GM18870 (cell line): ENCODE results near the gene NANOS1.

Source experiments
- ATAC-seq: cut with Tn5 transposase; IDR thresholded peaks from one replicate; pipeline ENCODE4 v1.9.1; 2021; ENCODE audit warnings: moderate library complexity; ENCODE audit not compliant: unreplicated experiment

The NANOS1 gene, protein sequence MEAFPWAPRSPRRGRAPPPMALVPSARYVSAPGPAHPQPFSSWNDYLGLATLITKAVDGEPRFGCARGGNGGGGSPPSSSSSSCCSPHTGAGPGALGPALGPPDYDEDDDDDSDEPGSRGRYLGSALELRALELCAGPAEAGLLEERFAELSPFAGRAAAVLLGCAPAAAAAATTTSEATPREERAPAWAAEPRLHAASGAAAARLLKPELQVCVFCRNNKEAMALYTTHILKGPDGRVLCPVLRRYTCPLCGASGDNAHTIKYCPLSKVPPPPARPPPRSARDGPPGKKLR

DNA sequence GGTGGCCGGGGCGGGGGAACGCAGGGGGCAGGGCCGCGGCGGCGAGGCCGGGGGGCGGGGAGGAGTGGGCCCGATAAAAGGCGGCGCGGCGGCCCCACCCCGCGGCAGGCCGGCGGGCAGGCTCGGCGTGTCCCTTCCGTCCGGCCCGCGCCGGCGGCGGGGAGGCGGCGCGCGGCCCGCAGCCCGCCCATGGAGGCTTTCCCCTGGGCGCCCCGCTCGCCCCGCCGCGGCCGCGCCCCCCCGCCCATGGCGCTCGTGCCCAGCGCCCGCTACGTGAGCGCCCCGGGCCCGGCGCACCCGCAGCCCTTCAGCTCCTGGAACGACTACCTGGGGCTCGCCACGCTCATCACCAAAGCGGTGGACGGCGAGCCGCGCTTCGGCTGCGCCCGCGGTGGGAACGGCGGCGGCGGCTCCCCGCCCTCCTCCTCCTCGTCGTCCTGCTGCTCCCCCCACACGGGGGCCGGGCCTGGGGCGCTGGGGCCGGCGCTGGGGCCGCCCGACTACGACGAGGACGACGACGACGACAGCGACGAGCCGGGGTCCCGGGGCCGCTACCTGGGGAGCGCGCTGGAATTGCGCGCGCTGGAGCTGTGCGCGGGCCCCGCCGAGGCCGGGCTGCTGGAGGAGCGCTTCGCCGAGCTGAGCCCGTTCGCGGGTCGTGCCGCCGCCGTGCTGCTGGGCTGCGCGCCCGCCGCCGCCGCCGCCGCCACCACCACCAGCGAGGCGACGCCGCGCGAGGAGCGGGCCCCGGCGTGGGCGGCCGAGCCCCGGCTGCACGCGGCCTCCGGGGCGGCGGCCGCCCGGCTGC, at the start of gene NANOS1:
TSS of gene NANOS1 (plus strand) at position 102 of the 808 bp plus-strand sequence. CDS start at position 190, 88 bp downstream.
- peak; percentile 2 for ATAC-seq

GRCh38 chr10:118980135-118980865, 49.2 kb upstream of the NANOS1 start:
- no peak for ATAC-seq

GRCh38 chr10:118980870-118981269, 48.6 kb upstream of the NANOS1 start:
- ATAC-seq: no peak

DNA sequence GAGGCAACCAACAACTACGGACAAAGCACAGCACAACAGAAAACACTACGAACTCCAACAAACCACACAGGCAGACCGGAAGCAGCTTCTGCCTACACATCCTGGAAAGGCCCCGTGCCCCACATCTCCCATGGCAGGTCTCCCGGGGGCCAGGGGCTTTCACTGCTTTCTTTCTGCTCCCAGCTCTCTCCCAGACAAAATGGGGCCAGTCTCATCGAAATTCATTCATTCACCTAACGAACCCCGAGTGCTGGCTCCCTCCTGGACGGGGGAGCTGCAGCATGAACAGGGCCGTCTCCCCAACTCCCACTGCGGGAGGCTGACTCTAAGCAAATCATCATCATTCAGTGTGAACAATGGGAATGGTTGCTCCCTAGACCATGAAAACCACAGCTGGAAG, 47.6 kb upstream of the NANOS1 start:
- ATAC-seq: no peak

- no peak for ATAC-seq
Observed at GRCh38 chr10:118982366-118982765, 47.1 kb upstream of the NANOS1 start.

DNA sequence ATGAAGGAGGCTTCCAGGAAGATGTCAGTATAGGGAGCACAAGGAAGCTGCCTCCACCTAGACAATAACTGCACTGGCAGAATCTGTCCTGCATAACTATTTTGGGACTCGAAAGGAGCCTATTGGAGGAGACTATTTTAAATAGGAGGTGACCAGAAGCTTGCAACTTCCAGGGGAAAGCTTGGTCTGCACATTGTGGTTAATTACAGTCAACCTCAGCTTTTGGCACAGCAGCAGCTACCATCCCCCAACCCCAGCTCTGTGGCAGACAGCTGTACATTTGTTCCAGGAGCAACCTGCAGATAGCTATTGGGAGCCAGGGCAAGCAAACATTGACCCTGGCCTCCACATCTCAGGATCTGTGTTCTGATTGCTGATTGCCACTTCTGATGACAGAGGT, 46.3 kb upstream of the NANOS1 start:
- ATAC-seq: no peak

DNA sequence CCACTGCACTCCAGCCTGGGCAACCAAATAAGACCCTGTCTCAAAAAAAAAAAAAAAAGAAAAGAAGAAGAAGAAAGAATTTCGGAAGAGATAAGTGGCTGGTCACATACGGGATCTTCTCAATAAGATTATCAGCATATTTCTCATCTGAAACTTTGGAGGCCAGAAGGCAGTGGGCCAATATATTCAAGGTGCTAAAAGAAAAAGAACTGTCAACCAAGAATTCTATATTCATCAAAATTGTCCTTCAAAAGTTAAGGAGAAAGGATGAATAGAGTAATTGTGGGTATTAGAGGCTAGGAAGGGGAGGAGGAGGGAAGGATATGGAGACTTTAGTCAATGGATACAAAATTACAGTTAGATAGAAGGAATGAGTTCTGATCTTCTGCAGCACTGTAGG, 43.9 kb upstream of the NANOS1 start:
- no peak for ATAC-seq

DNA sequence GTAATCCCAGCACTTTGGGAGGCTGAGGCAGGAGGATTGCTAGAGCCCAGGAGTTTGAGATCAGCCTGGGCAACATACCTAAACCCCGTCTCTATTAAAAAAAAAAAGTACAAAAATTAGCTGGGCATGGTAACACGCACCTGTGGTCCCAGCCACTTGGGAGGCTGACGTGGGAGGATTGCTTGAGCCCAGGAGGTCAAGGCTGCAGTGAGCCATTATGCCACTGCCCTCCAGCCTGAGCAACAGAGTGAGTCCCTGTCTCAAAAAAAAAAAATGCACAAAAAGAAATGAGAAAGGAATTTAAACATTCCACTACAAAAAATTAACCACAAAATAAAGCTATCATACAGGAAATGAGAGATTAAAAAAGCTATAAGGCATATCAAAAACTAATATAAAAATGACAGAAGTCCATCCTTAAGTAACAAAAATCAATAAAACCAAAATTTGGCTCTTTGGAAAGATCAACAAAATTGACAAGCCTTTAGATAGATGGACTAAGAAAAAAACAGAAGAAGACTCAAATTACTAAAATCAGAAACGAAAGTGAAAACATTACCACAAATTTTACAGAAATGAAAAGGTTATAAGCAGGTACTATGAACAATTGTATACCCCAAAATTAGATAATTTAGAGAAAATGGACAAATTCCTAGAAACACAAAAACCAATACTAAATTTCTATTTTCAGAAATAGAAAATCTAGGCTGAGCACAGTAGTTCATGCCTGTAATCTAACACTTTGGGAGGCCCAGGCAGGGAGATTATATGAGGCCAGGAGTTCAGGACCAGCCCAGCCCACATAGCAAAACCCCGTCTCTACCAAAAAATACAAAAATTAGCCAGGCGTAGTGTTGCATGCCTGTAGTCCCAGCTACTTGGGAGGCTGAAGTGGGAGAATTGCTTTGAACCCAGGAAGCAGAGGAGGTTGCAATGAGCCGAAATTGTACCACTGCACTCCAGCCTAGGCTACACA, 42.4 kb upstream of the NANOS1 start:
- ATAC-seq: peak; percentile 86

DNA sequence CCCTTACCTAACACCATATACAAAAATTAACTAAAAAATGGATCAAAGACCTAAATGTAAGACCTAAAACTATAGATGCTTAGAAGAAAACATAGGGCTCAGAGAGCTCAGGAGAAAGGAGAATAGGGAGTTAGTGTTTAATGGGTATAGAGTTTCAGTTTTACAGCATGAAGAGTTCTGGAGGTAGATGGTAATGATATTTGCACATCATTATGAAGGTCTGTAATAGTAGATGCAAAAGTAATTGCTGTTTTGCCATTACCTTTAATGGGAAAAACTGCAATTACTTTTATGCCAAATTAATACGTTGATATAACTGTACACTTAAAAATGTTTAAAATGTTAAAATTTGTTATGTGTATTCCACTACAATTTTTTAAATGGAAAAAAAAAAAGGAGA, 39.2 kb upstream of the NANOS1 start:
- no peak for ATAC-seq

DNA sequence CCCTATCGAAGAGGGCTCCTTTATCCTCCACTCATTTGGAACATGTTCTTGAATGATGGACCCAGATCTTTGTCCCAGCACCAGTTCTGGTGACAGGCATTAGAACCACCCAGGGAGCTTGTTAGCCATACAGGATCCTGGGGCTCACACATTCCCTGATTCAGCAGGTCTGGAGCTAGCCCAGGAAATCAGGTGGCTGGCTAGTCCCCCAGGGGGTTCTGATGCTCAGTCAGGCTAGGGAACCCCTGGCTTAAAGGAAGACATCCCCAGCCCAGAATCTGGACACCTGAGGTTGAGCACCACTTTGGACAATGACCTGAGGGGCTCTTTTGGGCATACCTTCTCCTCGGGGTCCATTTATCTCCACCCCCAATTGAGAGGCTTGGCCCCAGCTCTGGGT, 37.0 kb upstream of the NANOS1 start:
- no peak for ATAC-seq

DNA sequence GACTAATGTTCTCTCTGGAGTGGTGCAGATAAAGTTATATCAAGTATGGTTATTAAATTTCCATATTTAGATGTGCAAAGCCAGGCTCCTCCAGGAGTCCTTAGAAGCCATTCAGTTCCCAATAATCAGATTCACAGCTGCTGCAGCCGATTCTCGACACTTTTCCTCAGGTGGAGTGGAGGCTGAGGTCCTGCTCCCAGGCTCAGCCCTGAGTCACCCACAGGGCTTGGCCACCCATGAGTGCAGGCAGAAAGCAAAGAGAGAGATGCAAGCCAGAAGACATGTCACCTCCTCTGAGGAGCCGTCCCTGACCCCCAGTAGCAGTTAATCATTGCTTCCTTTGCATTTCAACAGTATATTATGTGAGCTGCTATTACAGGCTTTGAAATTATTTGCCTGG, 36.3 kb upstream of the NANOS1 start:
- no peak for ATAC-seq

DNA sequence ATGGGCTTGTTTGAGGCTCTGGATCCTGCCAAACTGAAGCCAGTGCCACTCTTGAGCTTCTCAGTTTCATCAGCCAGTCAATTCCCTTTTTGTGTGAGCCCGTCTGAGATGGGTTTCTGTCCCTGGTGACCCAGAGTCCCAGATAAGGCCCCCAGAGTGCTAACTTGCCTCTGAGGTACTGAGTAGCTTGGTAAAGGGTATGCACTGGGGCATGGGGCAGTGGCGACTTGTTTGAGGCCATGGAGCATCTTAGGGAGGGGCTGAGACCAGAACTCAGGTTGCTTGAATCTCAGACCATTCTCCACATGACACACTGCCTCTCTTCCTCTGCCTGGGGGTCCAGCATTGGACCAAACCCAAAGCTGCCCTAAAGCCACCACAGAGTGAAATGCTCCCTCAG, 35.2 kb upstream of the NANOS1 start:
- no peak for ATAC-seq

DNA sequence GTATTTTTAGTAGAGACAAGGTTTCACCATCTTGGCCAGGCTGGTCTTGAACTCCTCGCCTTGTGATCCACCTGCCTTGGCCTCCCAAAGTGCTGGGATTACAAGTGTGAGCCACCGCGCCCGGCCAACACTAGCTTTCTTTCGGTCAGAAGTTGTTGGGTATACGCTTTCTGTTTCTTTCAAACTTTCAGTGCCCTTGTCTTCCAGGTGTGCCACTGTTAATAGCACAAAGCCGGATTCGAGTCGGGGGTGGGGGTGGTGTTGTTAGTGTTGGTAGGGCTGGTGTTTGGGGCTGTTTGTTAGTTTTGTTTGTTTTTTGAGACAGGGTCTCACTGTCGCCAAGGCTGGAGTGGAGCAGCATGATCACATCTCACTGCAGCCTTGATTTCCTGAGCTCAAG, 33.8 kb upstream of the NANOS1 start:
- ATAC-seq: no peak

DNA sequence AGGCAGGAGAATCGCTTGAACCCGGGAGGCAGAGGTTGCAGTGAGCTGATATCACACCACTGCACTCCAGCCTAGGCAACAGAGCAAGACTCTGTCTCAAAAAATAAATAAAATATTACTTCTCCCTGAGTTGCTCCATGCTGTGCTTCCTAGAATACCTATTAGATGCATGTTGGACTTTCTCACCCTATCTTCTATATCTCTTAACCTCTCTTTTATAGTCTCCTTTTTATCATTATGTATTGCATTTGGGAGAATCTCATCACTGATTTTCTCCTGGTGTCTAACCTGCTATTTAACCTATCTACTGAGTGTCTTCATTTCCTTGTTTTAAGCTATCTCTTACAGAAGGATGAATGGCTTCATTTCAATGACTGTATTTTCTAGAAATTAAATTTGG, 32.1 kb upstream of the NANOS1 start:
- ATAC-seq: no peak

- no peak for ATAC-seq
Observed at GRCh38 chr10:118998183-118998582, 31.3 kb upstream of the NANOS1 start.

GRCh38 chr10:119001717-119002500, 27.6 kb upstream of the NANOS1 start:
- ATAC-seq: no peak

DNA sequence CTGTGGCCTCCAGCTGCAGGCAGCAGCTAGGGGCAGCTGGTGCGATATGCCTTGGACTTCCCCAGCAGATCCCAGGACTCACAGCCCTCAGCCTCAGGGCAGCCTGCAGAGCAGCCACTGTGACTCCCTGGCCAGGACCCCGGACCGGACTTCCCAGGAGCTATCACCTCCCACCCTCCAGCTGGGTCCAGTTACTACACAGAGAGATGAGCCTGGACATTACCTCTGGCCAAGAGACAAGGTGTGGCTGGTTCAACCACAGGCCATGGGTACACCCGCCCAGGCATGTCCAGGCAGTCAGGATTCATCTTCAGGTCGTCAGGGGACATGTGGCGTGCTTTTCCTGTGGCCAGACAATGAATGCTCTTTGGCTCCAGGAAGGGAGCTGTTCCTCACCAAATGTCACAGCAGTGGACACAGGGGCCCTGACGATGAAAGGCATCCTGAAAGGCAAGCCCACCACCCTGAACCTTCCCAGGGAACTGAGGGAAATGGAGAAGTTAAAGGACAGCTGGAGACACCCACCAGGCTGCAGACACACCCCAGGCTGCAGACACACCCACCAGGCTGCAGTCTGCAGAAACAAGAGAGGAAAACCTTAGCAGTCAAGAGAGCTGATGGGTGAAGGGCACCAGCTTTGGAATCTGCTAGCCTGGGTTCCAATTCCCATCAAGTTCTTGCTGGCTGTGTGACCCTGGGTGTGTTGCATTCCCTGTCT, 25.8 kb upstream of the NANOS1 start:
- ATAC-seq: no peak

- no peak for ATAC-seq
Observed at GRCh38 chr10:119005362-119006043, 24.0 kb upstream of the NANOS1 start.
